Activated CD8-positive, alpha-beta memory T cell treated with anti-CD3 and anti-CD28 coated beads, Interleukin-2, amount 50 U/mL, for 24 hours (primary cell): Measurements from ENCODE around the gene LRP11.

Experiments
- DNase-seq: peaks from one replicate; pipeline ENCODE4 v3.0.0-alpha.2; 2020; ENCODE audit errors: extremely low read depth

LRP11 gene

DNA sequence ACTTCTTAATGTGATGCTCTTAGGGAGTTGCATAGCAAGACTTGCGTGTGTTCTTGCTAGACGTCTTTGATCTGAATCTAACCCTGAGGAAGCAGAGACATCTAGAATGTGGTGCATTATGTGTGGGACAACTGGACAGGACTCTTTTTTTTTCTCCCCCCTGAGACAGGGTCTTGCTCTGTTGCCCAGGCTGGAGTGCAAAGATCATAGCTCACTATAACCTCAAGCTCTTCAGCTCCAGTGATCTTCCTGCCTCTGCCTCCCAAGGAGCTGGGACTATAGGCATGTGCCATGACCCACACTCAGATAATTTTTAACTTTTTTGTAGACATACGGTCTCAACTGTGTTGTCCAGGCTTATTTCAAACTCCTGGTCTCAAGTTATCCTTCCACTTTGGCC, 80.6 kb downstream of the LRP11 start:
- DNase-seq, result no peak

DNA sequence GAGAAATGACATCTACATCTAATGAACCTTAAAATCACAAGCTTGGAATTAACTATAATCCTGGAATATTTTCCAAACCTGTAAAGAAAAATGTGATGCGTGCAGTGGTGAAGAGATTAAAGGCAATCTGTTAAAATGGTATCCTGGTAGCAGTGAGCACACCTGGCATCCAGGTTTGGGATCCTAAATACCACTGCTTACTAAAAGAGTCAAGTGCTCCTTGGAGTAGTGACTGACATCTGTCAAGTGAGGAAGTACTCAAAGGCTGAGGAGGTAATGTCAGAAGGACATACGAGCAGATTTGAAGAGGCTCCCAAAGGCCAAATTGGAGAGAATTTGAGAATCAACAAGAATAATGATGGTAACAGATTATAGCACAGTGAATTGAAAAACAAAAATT, 81.8 kb downstream of the LRP11 start:
- no peak for DNase-seq

DNA sequence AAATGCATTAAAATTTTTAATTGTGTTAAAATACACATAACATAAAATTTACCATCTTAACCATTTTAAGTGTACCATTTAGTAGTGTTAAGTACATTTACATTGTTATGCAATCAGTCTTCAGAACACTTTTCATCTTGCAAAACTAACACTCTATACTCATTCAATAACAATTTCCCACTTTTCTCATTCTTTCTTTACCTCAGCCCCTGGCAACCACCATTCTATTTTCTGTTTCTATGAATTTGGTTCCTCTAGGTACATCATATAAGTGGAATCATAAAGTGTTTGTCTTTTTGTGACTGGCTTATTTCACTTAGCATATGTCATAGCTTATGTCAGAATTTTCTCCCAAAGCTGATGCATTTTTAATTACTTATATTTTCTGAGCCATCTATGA, 82.4 kb downstream of the LRP11 start:
- no peak for DNase-seq

DNA sequence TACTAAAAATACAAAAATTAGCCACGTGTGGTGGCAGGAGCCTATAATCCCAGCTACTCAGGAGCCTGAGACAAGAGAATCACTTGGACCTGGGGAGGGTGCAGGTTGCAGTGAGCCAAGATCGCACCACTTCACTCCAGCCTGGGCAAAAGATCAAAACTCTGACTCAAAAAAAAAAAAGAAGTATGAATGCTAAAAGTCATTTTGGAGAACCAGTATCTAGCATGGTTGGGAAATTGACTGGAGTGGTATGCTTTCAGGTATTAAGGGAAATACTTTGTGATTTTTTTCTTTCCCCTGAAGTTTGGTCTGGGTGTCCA, 84.6 kb downstream of the LRP11 start:
- DNase-seq, result no peak

DNA sequence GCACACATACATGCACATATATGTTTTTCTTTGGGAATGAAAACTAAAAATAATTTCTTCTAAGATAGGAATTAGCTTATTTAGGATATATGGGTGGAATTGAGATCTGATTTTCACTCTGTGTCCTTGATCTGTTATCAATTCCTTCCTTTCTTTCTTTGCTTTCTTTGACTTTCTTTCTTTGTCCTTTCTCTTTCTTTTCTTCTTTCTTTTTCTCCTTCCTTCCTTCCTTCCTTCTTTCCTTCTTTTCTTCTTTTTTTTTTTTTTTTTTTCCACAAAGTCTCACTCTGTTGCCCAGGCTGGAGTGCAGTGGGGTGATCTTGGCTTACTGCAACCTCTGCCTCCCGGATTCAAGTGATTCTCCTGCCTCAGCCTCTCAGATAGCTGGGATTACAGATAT, 86.5 kb downstream of the LRP11 start:
- no peak for DNase-seq

DNA sequence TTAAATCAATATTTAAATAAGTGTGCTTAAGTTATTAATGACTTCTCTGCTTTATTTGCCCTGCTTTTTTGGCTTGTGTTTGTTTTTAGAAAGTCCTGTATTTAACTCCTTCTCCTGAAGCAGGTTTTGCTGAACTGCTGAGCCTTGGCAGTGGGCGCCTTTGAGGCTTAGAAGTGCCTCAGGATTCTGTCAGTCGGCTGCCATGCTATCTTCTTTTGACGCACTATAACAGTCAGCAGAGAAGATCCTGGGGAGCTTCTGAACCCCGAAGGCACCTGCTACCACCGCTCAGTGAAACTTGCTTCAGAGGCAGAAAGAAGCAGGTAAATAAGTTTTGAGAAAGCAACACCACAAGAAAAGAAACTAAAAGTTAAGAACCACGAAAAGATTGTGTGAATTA, 92.2 kb downstream of the LRP11 start:
- DNase-seq, result no peak

DNA sequence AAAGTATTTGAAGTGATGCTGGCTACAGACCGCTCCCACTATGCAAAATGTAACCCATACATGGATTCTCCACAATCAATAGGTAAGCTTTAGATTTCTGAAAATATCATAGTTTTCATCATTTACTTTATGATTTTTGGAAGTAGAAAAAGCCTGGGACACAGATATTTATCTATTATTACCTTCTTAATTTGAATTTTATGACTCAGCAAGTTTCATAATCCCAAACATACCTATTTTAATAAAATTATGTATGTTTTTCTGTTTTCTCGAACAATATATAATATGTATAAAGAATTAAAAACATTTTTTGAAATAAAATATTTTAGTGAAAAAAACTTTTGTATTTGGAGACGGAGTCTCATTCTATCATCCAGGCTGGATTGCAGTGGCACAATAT, 93.0 kb downstream of the LRP11 start:
- DNase-seq, result no peak

DNA sequence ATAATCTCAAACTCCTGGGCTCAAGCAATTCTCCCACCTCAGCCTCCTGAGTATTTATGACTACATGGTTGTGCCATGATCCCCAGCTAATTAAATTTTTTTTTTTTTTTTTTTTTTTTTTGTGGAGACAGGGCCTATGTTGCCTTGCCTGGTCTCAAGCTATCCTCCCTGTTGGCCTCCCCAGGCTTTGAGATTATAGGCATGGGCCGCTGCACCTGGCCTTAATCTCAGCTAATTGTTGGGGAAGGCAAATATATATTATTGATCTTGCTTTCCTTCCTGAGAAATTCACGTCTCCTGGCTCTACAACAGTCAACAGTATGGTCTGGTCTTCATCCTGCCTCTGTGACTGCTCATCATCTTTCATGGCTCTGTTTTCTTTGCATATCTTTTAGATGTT, 94.5 kb downstream of the LRP11 start:
- DNase-seq, result no peak
